ENCODE data around the gene GCGR. TPM values are rescaled to one million over a fixed set of nuclear protein-coding genes. Genes with fewer than 3 reads are reported as not detected.

GCGR gene
- total and polyA plus RNA-seq, 2 of the 13 experiments (the other 11 are each of a cell fraction or from before 2014, with no cell fraction given) = 0.04 to 0.13 TPM

GRCh38 chr17:81821603-81822311 is 17.8 kb downstream of the GCGR start (continued):
- TF ChIP-seq KIAA2018 (CRISPR knock-in tag; IDR thresholded peaks at IDR 0.05; ENCODE audit: borderline replicate concordance) (no peak), CREBL2 (CRISPR knock-in tag; IDR thresholded peaks at IDR 0.05; ENCODE audit: borderline replicate concordance) (0 out of 2 replicates have a peak, but pooled peaks have one; percentile 51), ZNF232 (CRISPR knock-in tag; IDR thresholded peaks at IDR 0.05; ENCODE audit: borderline replicate concordance) (peak; percentile 44; the same call in 1 of the 2 replicates), HMGXB4 (CRISPR knock-in tag; IDR thresholded peaks at IDR 0.05; ENCODE audit: borderline replicate concordance in 1 of 2, low read depth in 1 of 2) (peak; percentile 64 to 76; a peak in 3 of 4 replicates), ZNF646 (CRISPR knock-in tag; IDR thresholded peaks at IDR 0.05) (no peak), ZNF691 (CRISPR knock-in tag; IDR thresholded peaks at IDR 0.05; ENCODE audit: borderline replicate concordance, low read depth) (peak; percentile 15; the same call in 1 of the 2 replicates)

All from HepG2 (cell line).